ENCODE measurements around the gene FLCN. TPM values are rescaled to one million over a fixed set of nuclear protein-coding genes. Genes with fewer than 3 reads are reported as not detected.

Gene FLCN
- total and polyA plus RNA-seq, 2 donors (not counting 3 experiments of a cell fraction or from before 2014, with no cell fraction given): 38.8 to 68.9 TPM

DNA sequence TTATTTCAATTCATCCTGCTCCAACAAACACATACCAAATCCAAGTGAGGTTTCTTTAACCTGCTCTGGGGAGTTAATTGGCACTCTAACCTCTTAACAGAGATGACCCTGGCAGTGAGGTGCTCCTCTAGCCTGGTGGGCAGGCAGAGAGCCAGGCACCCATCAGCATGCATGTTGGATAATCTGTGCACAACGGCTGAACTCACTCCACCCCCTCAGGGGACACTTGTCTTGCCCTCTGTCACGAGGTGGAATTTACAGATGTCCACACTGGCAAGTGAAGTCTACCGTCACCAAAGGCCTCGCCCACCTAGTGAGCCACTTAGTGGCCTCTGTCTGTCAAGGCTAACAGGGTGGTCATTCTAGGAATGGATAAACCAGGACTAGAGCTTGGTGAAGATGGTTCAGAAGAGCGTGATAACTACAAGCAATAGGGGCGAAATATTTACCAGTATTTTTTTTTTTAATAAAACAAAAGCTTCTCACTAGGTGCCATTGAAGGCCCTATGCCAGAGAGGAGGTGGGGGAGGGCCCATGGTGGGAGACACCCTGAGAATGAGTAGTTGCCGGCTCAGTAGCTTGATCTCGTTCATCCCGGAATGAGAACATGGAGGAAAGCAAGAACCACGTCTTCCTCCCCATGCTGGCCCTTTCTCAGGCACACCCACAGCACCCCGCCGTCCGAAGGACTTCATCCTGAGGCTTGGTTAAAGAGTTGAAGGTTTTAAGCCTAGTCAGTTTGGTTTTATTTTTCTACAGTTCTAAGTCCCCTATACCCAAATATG is 56.0 kb downstream of the FLCN start:
- Histone ChIP-seq H4K20me1 (replicated peaks; ENCODE audit: control insufficient read depth, extremely low read depth, insufficient read depth, low read length) (no peaks in the 10 kb centered on the region), H3K36me3 (ENCODE audit: control insufficient read depth in 2 of 2, extremely low read depth in 1 of 2, insufficient read depth in 2 of 2, low read length in 2 of 2) (peaks cover 15 to 46% of the 10 kb centered on the region in 2 experiments), H3K27me3 (ENCODE audit: control insufficient read depth in 2 of 2, insufficient read depth in 2 of 2, low read length in 2 of 2) (no peaks in the 10 kb centered on the region), H3K27ac (ENCODE audit: insufficient read depth, low read depth, low read length) (no peak overlapping the region), H3K9ac (replicated peaks; ENCODE audit: extremely low read depth, insufficient read depth, low read length) (no peak overlapping the region), H2AFZ (ENCODE audit: low read depth, low read length) (no peak overlapping the region), H3K9me3 (replicated peaks; ENCODE audit: control insufficient read depth, insufficient read depth, low read length) (no peaks in the 10 kb centered on the region), H3K4me2 (ENCODE audit: insufficient read depth, low read length) (no peak overlapping the region), H3K4me3 (replicated peaks in 1 of 3; ENCODE audit: insufficient read depth in 1 of 3, low read depth in 1 of 3, low read length in 3 of 3) (no peak overlapping the region), H3K4me1 (ENCODE audit: control insufficient read depth, extremely low read depth, insufficient read depth, low read length) (peaks cover 23% of the 10 kb centered on the region), H3K9me1 (replicated peaks; ENCODE audit: control insufficient read depth, extremely low read depth, insufficient read depth, low read length) (no peaks in the 10 kb centered on the region), H3K79me2 (ENCODE audit: control insufficient read depth, insufficient read depth, low read length) (no peaks in the 10 kb centered on the region)
- DNase-seq (ENCODE audit: low read depth, low spot score): no peak
- POLR2A ChIA-PET: no interaction called here
- no TSS peak for BruUV-seq (replicated peaks)
- TF ChIP-seq EZH2 (IDR thresholded peaks at IDR 0.05; ENCODE audit: borderline replicate concordance, low read depth, low read length, severe bottlenecking) (no peak), POLR2A (IDR thresholded peaks at IDR 0.05; ENCODE audit: low read depth, low read length) (no peak)
- CTCF ChIA-PET: interaction anchor here (1.9 kb wide), 1 partner anchor 16 kb away, joined by 4 read pairs; no protein-coding TSS in a partner anchor
- FAIRE-seq: no peak
- intact Hi-C loops (cut with micrococcal nuclease): no loop called here
- dilution Hi-C loops (cut with MboI; ENCODE audit: extremely low pct_ligation_motif_present, low sequenced_read_pairs): no loop called here

DNA sequence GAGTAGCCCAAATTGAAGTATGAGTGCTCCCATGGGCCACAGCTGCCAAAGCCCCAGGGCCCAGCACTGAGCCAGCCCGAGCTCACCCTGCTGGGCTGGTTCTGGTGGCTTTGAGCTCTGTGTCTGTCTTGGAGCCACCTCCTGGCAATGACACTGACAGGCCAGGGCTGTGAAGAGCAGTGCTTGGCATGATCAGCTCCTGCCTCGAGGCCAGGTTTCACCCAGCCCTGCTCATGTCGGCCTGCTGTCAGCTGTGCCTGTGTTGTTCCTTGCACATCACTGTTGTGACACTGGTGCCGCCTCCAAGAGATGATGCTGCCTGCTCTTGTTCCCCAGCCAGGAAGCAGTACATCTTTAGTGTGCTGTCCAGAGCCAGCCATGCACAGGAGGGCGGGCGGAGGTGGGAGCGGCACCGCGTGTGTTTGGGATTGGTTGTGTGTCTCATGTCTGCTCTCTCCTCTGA is 56.8 kb downstream of the FLCN start:
- Histone ChIP-seq H3K27ac (ENCODE audit: insufficient read depth, low read depth, low read length) (no peak overlapping the region), H3K9me1 (replicated peaks; ENCODE audit: control insufficient read depth, extremely low read depth, insufficient read depth, low read length) (no peaks in the 10 kb centered on the region), H4K20me1 (replicated peaks; ENCODE audit: control insufficient read depth, extremely low read depth, insufficient read depth, low read length) (no peaks in the 10 kb centered on the region), H3K9me3 (replicated peaks; ENCODE audit: control insufficient read depth, insufficient read depth, low read length) (no peaks in the 10 kb centered on the region), H3K27me3 (ENCODE audit: control insufficient read depth in 2 of 2, insufficient read depth in 2 of 2, low read length in 2 of 2) (no peaks in the 10 kb centered on the region), H3K79me2 (ENCODE audit: control insufficient read depth, insufficient read depth, low read length) (no peaks in the 10 kb centered on the region), H3K4me3 (replicated peaks in 1 of 3; ENCODE audit: insufficient read depth in 1 of 3, low read depth in 1 of 3, low read length in 3 of 3) (no peak overlapping the region), H3K4me2 (ENCODE audit: insufficient read depth, low read length) (no peak overlapping the region), H3K9ac (replicated peaks; ENCODE audit: extremely low read depth, insufficient read depth, low read length) (no peak overlapping the region), H3K36me3 (ENCODE audit: control insufficient read depth in 2 of 2, extremely low read depth in 1 of 2, insufficient read depth in 2 of 2, low read length in 2 of 2) (peaks cover 17 to 50% of the 10 kb centered on the region in 2 experiments), H3K4me1 (ENCODE audit: control insufficient read depth, extremely low read depth, insufficient read depth, low read length) (peaks cover 15% of the 10 kb centered on the region), H2AFZ (ENCODE audit: low read depth, low read length) (no peak overlapping the region)
- dilution Hi-C loops (cut with MboI; ENCODE audit: extremely low pct_ligation_motif_present, low sequenced_read_pairs) (no loop called here), intact Hi-C loops (cut with micrococcal nuclease) (no loop called here)
- ChIA-PET CTCF (interaction anchor here (1.9 kb wide), 1 partner anchor 16 kb away, joined by 4 read pairs; no protein-coding TSS in a partner anchor), POLR2A (interaction anchor here (0.7 kb wide), 1 partner anchor 8 kb away, joined by 3 read pairs; no protein-coding TSS in a partner anchor)
- DNase-seq (ENCODE audit: low read depth, low spot score) (no peak), FAIRE-seq (no peak)
- TF ChIP-seq FOS (IDR thresholded peaks at IDR 0.05; ENCODE audit: borderline replicate concordance, insufficient read depth, low read length): no peak
- BruUV-seq (replicated peaks): no TSS peak
